AG10803 (cell line): ENCODE measurements around the gene SHISA9.

Experiments used
- DNase-seq: peaks from one replicate; pipeline ENCODE4 v3.0.0; 2010; ENCODE audit warnings: low read depth
- H3K4me3 ChIP-seq: 2 replicates; pipeline ENCODE4 v1.5.1; 2011; ENCODE audit warnings: mild to moderate bottlenecking, low read length, control low read depth
- TF ChIP-seq, protein P1 (sequence below): conservative IDR thresholded peaks from 2 replicates; pipeline ENCODE4 v1.5.1; 2011; ENCODE audit warnings: mild to moderate bottlenecking, low read length, control low read depth, inconsistent platforms

SHISA9 gene

GRCh38 chr16:13136901-13137300, 235.5 kb downstream of the SHISA9 start:
- no peak overlapping the region for H3K4me3 ChIP-seq
- no peak for DNase-seq
- TF ChIP-seq, protein P1, sequence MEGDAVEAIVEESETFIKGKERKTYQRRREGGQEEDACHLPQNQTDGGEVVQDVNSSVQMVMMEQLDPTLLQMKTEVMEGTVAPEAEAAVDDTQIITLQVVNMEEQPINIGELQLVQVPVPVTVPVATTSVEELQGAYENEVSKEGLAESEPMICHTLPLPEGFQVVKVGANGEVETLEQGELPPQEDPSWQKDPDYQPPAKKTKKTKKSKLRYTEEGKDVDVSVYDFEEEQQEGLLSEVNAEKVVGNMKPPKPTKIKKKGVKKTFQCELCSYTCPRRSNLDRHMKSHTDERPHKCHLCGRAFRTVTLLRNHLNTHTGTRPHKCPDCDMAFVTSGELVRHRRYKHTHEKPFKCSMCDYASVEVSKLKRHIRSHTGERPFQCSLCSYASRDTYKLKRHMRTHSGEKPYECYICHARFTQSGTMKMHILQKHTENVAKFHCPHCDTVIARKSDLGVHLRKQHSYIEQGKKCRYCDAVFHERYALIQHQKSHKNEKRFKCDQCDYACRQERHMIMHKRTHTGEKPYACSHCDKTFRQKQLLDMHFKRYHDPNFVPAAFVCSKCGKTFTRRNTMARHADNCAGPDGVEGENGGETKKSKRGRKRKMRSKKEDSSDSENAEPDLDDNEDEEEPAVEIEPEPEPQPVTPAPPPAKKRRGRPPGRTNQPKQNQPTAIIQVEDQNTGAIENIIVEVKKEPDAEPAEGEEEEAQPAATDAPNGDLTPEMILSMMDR, result no peak

DNA sequence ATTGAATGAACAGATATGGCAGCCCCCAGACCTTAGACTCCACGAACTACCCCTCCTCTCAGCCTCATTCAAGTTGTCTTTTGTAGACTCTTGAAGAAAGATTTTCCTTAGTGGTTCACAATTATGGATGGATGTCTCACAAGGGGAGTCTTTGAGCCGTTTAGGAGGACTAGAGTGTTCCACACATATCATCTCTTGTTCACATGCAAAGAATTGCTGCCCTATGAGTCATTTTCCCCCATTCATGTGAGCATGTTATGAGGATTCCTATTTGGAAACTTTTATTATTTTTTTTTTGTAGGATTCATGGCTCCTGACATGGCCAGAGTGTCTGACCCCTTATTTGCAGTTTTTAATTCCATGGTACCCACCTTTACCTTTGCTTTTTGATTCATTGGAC, 237.1 kb downstream of the SHISA9 start:
- TF ChIP-seq, protein P1, result no peak
- no peak overlapping the region for H3K4me3 ChIP-seq
- peak; percentile 6 for DNase-seq

DNA sequence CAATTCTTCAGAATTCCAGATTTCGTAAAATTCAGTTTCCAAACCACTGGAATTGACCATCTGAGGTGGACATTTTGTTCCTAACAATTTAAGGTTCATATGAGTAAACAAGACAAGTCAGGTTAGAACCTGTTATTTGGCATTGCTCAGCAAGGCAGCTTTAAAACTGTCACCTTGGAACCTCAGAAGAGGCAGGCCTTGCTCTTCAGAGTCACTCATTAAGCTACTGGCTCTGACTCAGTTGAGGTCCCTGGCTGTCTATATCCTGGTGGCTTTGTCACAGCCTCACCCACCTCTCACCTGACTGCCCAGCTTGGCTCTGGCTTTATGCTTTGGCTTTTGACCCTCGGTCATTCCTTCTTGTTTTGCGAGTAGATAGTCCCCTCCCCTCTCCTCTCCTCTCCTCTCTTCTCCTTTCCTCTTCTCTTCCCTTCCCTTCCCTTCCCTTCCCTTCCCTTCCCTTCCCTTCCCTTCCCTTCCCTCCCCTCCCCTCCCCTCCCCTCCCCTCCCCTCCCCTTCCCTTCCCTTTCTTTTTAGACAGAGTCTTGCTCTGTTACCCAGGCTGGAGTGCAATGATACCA, 238.4 kb downstream of the SHISA9 start:
- no peak overlapping the region for H3K4me3 ChIP-seq

DNA sequence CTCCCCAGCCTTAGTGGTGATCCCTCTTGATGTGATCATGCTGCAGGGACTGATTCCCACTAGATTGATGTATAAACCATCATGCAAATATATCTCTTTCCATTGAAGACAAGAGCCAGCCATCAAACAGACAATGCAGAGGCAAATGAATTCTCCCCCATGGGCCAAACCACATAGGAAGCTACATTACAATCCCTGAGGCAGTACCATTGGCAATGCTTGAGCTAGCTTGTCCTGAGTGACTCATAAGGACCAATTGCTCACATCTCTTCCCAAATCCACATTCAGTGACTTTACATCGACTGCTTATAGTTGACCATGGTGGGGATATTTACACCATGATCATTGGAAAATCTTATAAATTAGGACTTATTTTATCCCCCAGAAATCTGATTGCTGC, 242.2 kb downstream of the SHISA9 start:
- TF ChIP-seq, protein P1, result no peak
- no peak overlapping the region for H3K4me3 ChIP-seq
- DNase-seq, result no peak

More for the DNA sequence above, 238.4 kb downstream of the SHISA9 start:
- TF ChIP-seq, protein P1, result no peak
- DNase-seq, result no peak

DNA sequence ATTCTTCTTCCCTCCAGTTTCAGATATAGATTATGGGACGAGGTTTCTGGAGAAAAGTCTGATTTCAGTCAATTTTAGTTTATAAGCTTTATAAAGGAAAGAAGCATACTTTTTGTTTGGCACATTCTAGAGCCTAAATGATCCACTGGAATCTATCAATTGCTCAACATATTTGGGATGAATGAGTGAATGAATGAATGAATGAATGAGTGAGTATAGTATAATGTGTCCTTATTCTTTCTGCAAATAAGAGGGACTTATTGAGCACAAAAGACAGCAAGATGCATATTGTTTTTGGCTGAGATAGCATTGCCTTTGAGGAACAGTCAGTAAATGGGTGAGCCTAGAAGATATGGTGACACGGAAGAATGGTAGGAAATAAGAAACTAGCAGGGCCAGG, 245.4 kb downstream of the SHISA9 start:
- no peak for DNase-seq
- TF ChIP-seq, protein P1, result no peak
- H3K4me3 ChIP-seq, result no peak overlapping the region

DNA sequence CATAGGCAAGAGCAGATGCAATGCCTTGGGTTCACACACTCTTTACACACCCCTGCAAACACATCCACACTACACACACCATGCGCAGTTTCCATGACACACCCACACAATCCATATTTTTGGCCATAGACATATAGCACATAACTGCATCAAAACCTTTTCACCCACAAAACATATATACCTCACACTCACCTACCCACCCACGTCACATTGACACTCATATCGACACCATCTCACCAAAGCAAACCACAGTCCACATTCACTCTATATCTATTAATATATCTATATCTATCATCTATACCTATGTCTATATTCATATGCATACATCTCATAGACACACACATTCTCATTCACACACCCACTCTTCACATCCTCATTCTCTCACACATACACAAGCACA, 246.9 kb downstream of the SHISA9 start:
- no peak overlapping the region for H3K4me3 ChIP-seq

GRCh38 chr16:13148836-13149235, 247.4 kb downstream of the SHISA9 start:
- DNase-seq, result no peak
- H3K4me3 ChIP-seq, result no peak overlapping the region
- TF ChIP-seq, protein P1, result no peak

More for the DNA sequence above, 246.9 kb downstream of the SHISA9 start:
- DNase-seq, result no peak
- TF ChIP-seq, protein P1, result no peak
